ENCODE data around the gene GLIS1. TPM values are rescaled to one million over a fixed set of nuclear protein-coding genes. Genes with fewer than 3 reads are reported as not detected.

The GLIS1 gene
- total and polyA plus RNA-seq, 2 experiments from 2014 or later, result 0.13 to 1.3 TPM

GRCh38 chr1:53717025-53717804 is 21.7 kb downstream of the GLIS1 start:
- Histone ChIP-seq H3K9me2 (replicated peaks; ENCODE audit: insufficient read depth) (no peaks in the 10 kb centered on the region), H3K4me2 (no peak overlapping the region), H4K20me1 (ENCODE audit: insufficient read depth, poor library complexity, severe bottlenecking) (no peaks in the 10 kb centered on the region), H3K36me3 (replicated peaks; ENCODE audit: insufficient read depth, low read depth) (no peaks in the 10 kb centered on the region), H3K27ac (no peak overlapping the region), H2AFZ (no peak overlapping the region), H3K79me2 (no peaks in the 10 kb centered on the region), H3K27me3 (no peaks in the 10 kb centered on the region), H3K4me1 (ENCODE audit: insufficient read depth) (no peaks in the 10 kb centered on the region), H3K4me3 (no peak overlapping the region), H3K9me3 (ENCODE audit: low read depth) (no peaks in the 10 kb centered on the region)
- TF ChIP-seq EZH2phosphoT487 (IDR thresholded peaks at IDR 0.05; ENCODE audit: low read depth, severe bottlenecking, unreplicated experiment) (no peak), CTCF (IDR thresholded peaks at IDR 0.05; ENCODE audit: poor library complexity) (no peak), EZH2 (IDR thresholded peaks at IDR 0.05; ENCODE audit: borderline replicate concordance) (no peak)
- WGBS (ENCODE audit: low lambda C conversion rate, missing lambda C conversion rate), result 85% methylated on average over 6 of the region's 6 CpGs
- no peak for DNase-seq (ENCODE audit: low spot score)

DNA sequence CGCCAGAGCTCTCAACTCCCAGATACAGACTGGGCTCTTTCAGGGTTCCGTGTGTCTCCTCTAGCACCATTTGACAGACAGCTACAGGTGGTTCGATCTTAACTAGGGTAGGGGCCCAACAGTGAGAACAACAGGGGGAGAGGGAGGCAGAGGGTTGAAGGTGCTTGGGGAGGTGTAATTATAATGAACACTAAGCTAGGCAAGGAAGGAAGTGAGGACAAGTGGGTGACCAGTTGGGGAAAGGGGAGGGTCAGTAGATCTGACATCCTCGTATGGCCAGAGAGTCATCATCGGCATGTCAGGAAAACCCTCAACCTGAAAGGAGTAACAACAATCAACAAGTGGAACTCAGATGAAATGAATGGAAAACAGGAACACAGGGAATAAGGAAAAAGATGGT is 22.8 kb downstream of the GLIS1 start:
- no peaks in the 10 kb centered on the region for H3K79me2 ChIP-seq

DNA sequence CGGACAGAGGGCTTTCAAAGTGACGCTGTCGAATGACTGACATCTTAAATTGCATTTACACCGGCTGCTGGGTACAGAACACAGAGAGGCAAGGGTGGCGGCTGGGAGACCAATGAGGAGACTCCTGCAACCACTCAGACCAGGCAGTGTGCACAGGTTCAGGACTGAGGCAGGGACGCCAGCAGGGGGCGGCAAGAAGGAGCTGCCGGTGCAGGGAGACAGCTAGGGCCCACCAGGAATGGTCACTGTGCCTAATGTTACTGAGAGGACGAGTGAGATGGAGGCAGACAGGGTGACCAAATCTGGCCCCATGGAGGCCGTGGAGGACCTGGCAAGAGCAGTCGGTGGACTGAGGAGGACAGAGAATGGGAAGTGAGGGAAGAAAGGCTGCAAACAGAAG is 23.5 kb downstream of the GLIS1 start:
- no peak for DNase-seq (ENCODE audit: low spot score)
- no peak overlapping the region for H3K4me2 ChIP-seq

More for the DNA sequence above, 22.8 kb downstream of the GLIS1 start:
- Histone ChIP-seq H3K9me2 (replicated peaks; ENCODE audit: insufficient read depth) (no peaks in the 10 kb centered on the region), H3K4me3 (no peak overlapping the region), H2AFZ (no peak overlapping the region), H3K27me3 (no peaks in the 10 kb centered on the region), H3K4me1 (ENCODE audit: insufficient read depth) (no peaks in the 10 kb centered on the region), H3K9me3 (ENCODE audit: low read depth) (no peaks in the 10 kb centered on the region), H3K36me3 (replicated peaks; ENCODE audit: insufficient read depth, low read depth) (no peaks in the 10 kb centered on the region), H3K27ac (no peak overlapping the region), H3K4me2 (no peak overlapping the region), H4K20me1 (ENCODE audit: insufficient read depth, poor library complexity, severe bottlenecking) (no peaks in the 10 kb centered on the region)
- TF ChIP-seq CTCF (IDR thresholded peaks at IDR 0.05; ENCODE audit: poor library complexity) (no peak), EZH2 (IDR thresholded peaks at IDR 0.05; ENCODE audit: borderline replicate concordance) (no peak), EZH2phosphoT487 (IDR thresholded peaks at IDR 0.05; ENCODE audit: low read depth, severe bottlenecking, unreplicated experiment) (no peak)
- WGBS (ENCODE audit: low lambda C conversion rate, missing lambda C conversion rate), result 94% methylated on average over 5 of the region's 5 CpGs
- DNase-seq (ENCODE audit: low spot score), result no peak

More for the DNA sequence above, 23.5 kb downstream of the GLIS1 start:
- H3K4me3 ChIP-seq, result no peak overlapping the region
- no peaks in the 10 kb centered on the region for H4K20me1 ChIP-seq (ENCODE audit: insufficient read depth, poor library complexity, severe bottlenecking)
- H3K9me3 ChIP-seq (ENCODE audit: low read depth), result no peaks in the 10 kb centered on the region
- H3K4me1 ChIP-seq (ENCODE audit: insufficient read depth), result no peaks in the 10 kb centered on the region
- H3K79me2 ChIP-seq, result no peaks in the 10 kb centered on the region
- no peaks in the 10 kb centered on the region for H3K27me3 ChIP-seq
- no peak overlapping the region for H3K27ac ChIP-seq
- TF ChIP-seq CTCF (IDR thresholded peaks at IDR 0.05; ENCODE audit: poor library complexity), result peak; percentile 20
- TF ChIP-seq EZH2phosphoT487 (IDR thresholded peaks at IDR 0.05; ENCODE audit: low read depth, severe bottlenecking, unreplicated experiment), result no peak
- H3K9me2 ChIP-seq (replicated peaks; ENCODE audit: insufficient read depth), result no peaks in the 10 kb centered on the region
- no peaks in the 10 kb centered on the region for H3K36me3 ChIP-seq (replicated peaks; ENCODE audit: insufficient read depth, low read depth)
- H2AFZ ChIP-seq, result no peak overlapping the region
- 60% methylated on average over 11 of the region's 11 CpGs for WGBS (ENCODE audit: low lambda C conversion rate, missing lambda C conversion rate)
